ENCODE data around the gene CFAP61. TPM values are rescaled to one million over a fixed set of nuclear protein-coding genes. Genes with fewer than 3 reads are reported as not detected.

CFAP61 gene
- total RNA-seq, 1 donor, result not detected

GRCh38 chr20:20386192-20386591 lies 333.9 kb downstream of the CFAP61 start:
- no peak for DNase-seq (ENCODE audit: low read depth in 2 of 3, low spot score in 2 of 3)

GRCh38 chr20:20390393-20390792 lies 338.1 kb downstream of the CFAP61 start:
- no peak for DNase-seq (ENCODE audit: low read depth in 2 of 3, low spot score in 2 of 3)

- no peak for DNase-seq (ENCODE audit: low read depth in 2 of 3, low spot score in 2 of 3)
These were observed 338.8 kb downstream of the CFAP61 start for GRCh38 chr20:20391115-20391514.

DNA sequence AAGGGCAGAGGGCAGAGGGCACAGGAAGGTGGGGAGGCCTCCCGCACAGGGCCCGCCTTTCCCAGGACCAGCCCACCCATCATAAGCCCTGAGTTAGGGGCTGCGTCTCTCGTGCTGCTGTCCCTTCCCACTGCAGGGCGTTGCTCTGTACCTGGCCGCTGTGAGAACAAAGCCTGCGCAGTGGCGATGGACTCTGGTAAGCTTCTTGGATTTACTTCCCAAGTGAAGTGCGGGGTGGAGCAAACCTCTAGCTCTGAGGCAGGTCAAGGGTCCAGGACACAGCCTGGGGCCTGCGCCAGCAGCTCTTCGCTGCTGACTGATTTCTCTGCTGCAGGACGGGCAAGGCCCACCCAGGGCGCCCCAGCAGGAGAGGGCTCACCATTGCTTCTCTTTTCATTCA lies 339.4 kb downstream of the CFAP61 start:
- no peak for DNase-seq (ENCODE audit: low read depth in 2 of 3, low spot score in 2 of 3)

- DNase-seq (ENCODE audit: low read depth in 2 of 3, low spot score in 2 of 3), result peak in 2 of 3 donors; percentile 41 to 60
These were observed 341.1 kb downstream of the CFAP61 start for GRCh38 chr20:20393207-20394120.

DNA sequence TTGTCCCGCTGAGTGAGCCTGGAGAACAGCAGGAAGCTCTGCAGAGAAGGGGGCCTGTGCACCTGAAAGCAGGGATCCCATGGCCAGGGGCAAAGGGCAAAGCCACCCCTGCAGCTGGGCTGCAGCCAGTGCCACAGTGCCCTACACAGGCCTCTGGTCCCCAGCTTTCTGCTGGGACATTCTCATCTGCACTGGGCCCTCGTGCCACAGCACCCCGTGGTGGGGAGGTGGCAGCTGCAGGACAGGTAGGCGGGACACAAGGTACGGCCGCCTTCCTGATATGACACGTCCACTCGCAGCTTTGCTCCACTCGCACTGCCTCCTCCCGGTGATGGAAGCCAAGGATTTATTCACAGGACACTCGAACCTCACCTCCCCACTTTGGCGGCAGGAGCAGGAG lies 342.8 kb downstream of the CFAP61 start:
- no peak for DNase-seq (ENCODE audit: low read depth in 2 of 3, low spot score in 2 of 3)

- DNase-seq (ENCODE audit: low read depth in 2 of 3, low spot score in 2 of 3), result no peak
These were observed 343.7 kb downstream of the CFAP61 start for GRCh38 chr20:20395903-20396568.

GRCh38 chr20:20396794-20397193 lies 344.5 kb downstream of the CFAP61 start:
- DNase-seq (ENCODE audit: low read depth in 2 of 3, low spot score in 2 of 3), result no peak

GRCh38 chr20:20398123-20398522 lies 345.8 kb downstream of the CFAP61 start:
- no peak for DNase-seq (ENCODE audit: low read depth in 2 of 3, low spot score in 2 of 3)

DNA sequence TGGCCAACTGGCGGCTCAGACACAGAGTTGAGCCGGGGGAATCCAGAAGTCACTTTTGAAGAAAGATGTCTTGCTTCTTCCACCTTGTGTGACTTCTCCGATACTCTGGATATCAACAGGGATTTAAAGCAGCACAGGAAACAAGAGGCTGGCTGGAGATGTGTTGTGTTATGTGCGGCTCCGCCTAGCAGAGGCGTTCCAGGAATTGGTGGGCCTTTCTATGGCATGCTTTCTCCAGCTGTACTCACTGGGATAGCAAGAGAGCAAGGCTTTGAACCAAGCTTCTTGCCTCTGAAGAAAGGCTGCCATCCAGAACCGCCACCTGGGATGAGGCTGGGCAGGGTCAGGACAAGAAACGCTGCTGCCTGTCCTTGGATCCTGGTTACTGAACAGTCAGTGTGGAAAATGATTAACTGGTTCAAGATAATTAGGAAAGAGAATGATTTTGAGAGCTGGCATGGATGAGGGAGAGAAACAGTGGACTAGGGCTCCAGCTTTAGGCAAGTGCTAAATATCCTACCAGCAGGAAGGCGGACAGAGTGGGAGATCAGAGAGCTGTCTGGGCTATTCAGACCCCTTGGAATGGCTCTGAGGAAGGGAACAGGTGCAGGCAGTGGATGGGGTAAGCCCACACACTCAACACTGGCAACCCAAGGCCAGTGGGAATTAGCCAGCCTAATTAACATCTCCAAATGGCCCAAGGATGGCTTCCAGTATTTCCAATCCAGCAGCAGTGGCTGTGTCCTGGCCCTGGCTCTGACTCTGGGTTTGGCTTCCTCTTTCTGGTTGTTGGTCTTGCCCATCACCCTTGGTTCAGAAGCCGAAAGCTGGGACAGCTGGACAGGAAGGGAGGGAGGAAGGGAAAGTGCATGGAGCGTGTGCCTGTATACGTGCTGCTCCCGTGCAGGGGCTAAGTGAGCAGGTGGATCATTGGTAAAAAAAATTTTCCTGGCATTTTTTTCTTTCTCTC lies 347.5 kb downstream of the CFAP61 start:
- DNase-seq (ENCODE audit: low read depth in 2 of 3, low spot score in 2 of 3), result no peak

DNA sequence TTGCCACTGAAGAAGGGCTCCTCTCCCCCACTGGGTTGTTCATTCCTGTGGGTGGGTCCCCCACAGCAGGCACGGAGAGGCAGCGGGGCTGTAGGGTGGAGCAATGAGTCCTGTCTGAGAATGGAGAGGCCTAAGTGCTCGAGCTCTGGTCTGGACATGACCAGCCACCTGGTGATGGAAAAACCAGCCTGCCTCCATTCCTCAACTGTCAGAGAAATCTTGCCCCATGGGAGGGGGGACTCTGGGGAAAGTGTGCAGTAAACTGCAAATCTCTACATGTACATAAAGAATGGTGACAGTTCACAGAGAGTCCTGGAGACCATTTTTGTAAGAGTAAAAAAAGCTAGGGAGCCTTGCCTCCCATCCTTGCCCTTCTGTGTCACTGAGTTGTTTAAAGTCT lies 349.7 kb downstream of the CFAP61 start:
- DNase-seq (ENCODE audit: low read depth in 2 of 3, low spot score in 2 of 3), result no peak

DNA sequence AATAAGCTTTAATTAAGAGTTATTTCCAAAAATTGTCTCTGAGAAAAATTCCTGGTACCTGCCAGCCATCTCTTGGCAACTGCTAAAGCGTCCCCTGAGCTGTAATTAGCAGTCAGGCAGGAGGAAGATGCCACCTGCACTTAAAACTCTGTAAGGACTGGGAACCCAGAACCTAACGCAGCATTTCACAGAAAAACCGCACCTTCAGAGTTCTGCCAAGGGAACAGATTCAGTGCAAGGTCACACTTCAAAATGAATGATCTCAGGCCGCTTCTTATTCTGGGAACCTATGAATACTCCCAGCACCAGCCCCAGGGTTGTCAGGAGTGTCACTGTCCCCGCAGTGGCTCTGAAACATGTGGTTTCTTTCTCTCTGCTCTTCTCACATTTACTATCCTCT lies 352.3 kb downstream of the CFAP61 start:
- DNase-seq (ENCODE audit: low read depth in 2 of 3, low spot score in 2 of 3), result no peak

DNA sequence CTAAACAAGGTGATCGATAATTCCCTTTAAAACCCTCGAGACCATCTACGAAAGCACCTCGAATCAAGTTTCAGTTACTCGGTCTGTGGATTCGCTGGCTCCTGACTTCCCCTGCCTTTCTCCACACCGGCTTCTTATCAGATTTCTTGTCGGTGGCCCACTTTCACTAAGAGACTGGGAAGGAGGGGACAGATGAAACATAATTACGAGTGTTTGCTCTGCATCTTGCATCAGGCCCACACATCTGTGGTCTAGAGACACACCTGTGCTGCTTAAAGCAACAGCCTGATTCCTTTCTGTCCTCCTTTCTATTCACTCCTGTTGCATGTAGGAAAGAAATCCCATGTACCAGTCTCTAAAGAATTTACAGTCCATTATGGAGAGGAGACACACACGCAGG lies 353.3 kb downstream of the CFAP61 start:
- DNase-seq (ENCODE audit: low read depth in 2 of 3, low spot score in 2 of 3), result no peak

DNA sequence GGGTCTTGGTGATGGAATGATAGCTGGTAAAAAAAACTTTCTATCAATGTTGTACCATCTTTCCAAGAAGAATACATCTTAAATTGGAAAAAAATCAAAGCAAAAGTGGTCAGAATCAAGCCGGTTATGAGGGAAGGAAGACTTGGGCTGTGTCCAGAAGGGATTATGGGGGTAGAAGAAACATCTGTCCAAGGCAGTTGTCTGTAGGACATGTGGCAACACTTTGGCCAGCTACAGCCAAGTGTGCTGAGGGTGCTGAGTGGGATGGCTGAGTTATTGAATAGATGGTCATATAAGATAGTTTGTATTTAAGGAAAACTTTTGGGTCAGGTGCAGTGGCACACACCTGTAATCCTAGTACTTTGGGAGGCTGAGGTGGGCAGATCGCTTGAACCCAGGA lies 354.0 kb downstream of the CFAP61 start:
- no peak for DNase-seq (ENCODE audit: low read depth in 2 of 3, low spot score in 2 of 3)

DNA sequence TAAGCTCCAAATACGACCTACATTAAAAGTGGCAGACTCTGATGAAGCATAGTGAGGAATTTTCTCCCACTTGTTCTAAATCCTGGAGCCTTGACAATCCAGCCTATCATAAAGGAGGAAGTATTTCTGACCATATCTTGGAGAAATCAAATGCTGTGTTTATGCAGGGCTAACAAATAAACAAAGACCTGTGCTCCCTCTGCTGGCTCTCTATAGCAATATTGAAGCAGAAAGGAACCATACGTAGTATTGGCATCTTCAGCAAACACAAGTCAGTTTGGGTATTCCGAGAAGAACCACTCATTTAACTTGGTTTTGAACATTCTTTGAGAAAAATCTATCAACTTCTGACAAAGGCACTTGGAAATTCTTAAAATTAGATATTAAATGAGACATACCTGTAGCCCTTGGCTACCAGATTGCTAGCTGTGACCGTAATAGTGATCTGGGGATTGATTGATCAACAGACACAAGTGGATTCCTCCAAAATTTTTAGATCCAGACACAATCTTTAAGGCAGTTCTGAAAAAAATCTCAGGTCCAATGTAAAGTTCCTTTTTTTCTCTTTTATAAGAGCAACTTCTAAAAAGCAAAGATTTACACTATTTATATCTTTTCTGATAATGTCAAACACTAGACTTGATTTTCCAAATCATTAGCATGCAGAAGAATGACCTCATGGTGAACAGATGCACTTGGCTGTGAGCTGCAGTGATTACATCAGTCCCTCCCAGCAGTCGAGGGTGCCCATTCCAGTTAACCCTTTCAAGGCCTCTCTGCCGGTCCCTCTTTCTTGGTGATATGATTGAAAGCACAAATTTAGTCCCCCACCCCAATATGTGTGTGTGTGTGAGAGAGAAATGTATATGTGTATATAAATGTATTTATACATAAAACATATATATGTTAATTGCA lies 355.8 kb downstream of the CFAP61 start:
- DNase-seq (ENCODE audit: low read depth in 2 of 3, low spot score in 2 of 3), result peak in 1 of 3 donors; percentile 12

GRCh38 chr20:20409331-20409730 lies 357.0 kb downstream of the CFAP61 start:
- no peak for DNase-seq (ENCODE audit: low read depth in 2 of 3, low spot score in 2 of 3)

All from hematopoietic multipotent progenitor cell (in vitro differentiated cells).